Ishikawa (cell line): ENCODE measurements around the gene SHISAL2B.

Source experiments
- EGR1 ChIP-seq: IDR thresholded peaks from 2 replicates; pipeline ENCODE4 v1.6.1; 2012
- NFIC ChIP-seq: IDR thresholded peaks from 2 replicates; pipeline ENCODE4 v1.6.1; 2012
- RAD21 ChIP-seq: IDR thresholded peaks from 2 replicates; pipeline ENCODE4 v1.6.1; 2012; ENCODE audit warnings: low read depth
- TAF1 ChIP-seq: IDR thresholded peaks from 2 replicates; pipeline ENCODE4 v1.6.1; 2012; ENCODE audit warnings: low read depth, mild to moderate bottlenecking
- TCF12 ChIP-seq: IDR thresholded peaks from 2 replicates; pipeline ENCODE4 v1.6.1; 2012; ENCODE audit warnings: low read depth
- TEAD4 ChIP-seq: IDR thresholded peaks from 2 replicates; pipeline ENCODE4 v1.6.1; 2012
- TF ChIP-seq, protein P1 (sequence below): IDR thresholded peaks from 2 replicates; pipeline ENCODE4 v1.6.1; 2012; ENCODE audit warnings: low read depth, mild to moderate bottlenecking

DNA sequence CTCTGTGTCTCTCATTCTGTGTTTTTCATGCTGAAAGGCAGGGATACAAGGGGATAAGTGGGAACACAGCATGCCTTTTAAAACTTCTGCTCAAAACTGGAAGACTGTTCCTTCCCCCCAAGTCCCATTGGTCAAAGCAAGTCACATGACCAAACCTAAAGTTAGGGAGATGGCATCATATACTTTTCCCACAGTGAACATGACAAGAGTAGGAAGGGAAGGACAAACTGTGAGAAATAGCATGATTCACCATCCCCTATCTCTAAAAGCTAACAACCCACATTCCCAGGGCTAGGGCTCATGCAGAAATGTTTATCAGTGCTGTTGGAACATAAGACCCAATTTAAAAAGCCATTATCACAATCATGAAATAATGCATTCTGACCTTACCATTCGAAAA lies 24.2 kb upstream of the SHISAL2B start:
- TF ChIP-seq RAD21 (no peak), NFIC (no peak), TAF1 (no peak), TEAD4 (no peak), TCF12 (no peak), EGR1 (no peak)
- TF ChIP-seq, protein P1, sequence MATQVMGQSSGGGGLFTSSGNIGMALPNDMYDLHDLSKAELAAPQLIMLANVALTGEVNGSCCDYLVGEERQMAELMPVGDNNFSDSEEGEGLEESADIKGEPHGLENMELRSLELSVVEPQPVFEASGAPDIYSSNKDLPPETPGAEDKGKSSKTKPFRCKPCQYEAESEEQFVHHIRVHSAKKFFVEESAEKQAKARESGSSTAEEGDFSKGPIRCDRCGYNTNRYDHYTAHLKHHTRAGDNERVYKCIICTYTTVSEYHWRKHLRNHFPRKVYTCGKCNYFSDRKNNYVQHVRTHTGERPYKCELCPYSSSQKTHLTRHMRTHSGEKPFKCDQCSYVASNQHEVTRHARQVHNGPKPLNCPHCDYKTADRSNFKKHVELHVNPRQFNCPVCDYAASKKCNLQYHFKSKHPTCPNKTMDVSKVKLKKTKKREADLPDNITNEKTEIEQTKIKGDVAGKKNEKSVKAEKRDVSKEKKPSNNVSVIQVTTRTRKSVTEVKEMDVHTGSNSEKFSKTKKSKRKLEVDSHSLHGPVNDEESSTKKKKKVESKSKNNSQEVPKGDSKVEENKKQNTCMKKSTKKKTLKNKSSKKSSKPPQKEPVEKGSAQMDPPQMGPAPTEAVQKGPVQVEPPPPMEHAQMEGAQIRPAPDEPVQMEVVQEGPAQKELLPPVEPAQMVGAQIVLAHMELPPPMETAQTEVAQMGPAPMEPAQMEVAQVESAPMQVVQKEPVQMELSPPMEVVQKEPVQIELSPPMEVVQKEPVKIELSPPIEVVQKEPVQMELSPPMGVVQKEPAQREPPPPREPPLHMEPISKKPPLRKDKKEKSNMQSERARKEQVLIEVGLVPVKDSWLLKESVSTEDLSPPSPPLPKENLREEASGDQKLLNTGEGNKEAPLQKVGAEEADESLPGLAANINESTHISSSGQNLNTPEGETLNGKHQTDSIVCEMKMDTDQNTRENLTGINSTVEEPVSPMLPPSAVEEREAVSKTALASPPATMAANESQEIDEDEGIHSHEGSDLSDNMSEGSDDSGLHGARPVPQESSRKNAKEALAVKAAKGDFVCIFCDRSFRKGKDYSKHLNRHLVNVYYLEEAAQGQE: no peak
